ENCODE measurements around the gene CYB5R3. TPM values are rescaled to one million over a fixed set of nuclear protein-coding genes. Genes with fewer than 3 reads are reported as not detected.

CYB5R3 gene
- total and polyA plus RNA-seq, 4 donors = 49.4 to 210 (median 134) TPM

DNA sequence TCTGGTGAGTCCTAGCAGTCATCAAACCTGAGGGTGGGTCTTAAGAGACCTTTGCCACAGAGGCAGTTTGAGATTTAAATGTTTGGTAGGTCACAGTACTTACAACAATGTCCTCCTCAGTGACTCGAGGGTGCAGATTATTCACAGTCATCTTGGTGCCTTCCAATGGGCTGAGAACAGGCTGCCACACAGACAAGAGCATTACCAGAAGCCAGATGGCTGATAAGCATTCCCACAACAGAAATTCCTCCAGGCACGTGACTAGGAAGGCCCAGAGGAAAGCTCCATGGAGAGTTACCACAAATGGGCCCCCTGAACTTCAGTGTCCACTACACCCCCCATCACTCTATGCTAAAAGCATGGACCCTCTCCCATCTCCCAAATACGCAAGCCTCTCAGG lies 53.8 kb downstream of the CYB5R3 start:
- Histone ChIP-seq H3K4me1 (ENCODE audit: control insufficient read depth in 4 of 4, insufficient read depth in 4 of 4, low read length in 3 of 4) (no peaks in the 10 kb centered on the region), H3K36me3 (ENCODE audit: control insufficient read depth in 4 of 4, insufficient read depth in 3 of 4, low read depth in 1 of 4, low read length in 3 of 4) (peaks cover 36 to 79% (median 62%) of the 10 kb centered on the region in 4 donors), H3K4me3 (ENCODE audit: low read depth in 1 of 3, low read length in 3 of 3) (no peak overlapping the region), H3K9ac (ENCODE audit: low read depth in 1 of 2, low read length in 2 of 2) (no peak overlapping the region), H3K27ac (ENCODE audit: low read depth in 1 of 2, low read length in 2 of 2) (no peak overlapping the region), H3K27me3 (ENCODE audit: control insufficient read depth in 4 of 4, insufficient read depth in 4 of 4, low read length in 3 of 4) (no peaks in the 10 kb centered on the region), H3K9me3 (ENCODE audit: control insufficient read depth in 4 of 4, low read length in 3 of 4) (no peaks in the 10 kb centered on the region)
- TF ChIP-seq SP1 (IDR thresholded peaks at IDR 0.05) (no peak), JUND (IDR thresholded peaks at IDR 0.05) (no peak), GABPA (IDR thresholded peaks at IDR 0.05 in 1 of 2, conservative IDR thresholded peaks at IDR 0.05 in 1 of 2) (no peak), RAD21 (IDR thresholded peaks at IDR 0.05) (no peak), TAF1 (conservative IDR thresholded peaks at IDR 0.05) (no peak), FOXA2 (IDR thresholded peaks at IDR 0.05) (no peak), HNF4G (IDR thresholded peaks at IDR 0.05) (no peak), FOXA1 (IDR thresholded peaks at IDR 0.05) (no peak), HNF4A (conservative IDR thresholded peaks at IDR 0.05) (no peak), RXRA (IDR thresholded peaks at IDR 0.05) (no peak), YY1 (IDR thresholded peaks at IDR 0.05) (no peak)
- TF ChIP-seq, protein P1, sequence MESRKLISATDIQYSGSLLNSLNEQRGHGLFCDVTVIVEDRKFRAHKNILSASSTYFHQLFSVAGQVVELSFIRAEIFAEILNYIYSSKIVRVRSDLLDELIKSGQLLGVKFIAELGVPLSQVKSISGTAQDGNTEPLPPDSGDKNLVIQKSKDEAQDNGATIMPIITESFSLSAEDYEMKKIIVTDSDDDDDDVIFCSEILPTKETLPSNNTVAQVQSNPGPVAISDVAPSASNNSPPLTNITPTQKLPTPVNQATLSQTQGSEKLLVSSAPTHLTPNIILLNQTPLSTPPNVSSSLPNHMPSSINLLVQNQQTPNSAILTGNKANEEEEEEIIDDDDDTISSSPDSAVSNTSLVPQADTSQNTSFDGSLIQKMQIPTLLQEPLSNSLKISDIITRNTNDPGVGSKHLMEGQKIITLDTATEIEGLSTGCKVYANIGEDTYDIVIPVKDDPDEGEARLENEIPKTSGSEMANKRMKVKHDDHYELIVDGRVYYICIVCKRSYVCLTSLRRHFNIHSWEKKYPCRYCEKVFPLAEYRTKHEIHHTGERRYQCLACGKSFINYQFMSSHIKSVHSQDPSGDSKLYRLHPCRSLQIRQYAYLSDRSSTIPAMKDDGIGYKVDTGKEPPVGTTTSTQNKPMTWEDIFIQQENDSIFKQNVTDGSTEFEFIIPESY (IDR thresholded peaks at IDR 0.05) = no peak
- TF ChIP-seq, protein P2, sequence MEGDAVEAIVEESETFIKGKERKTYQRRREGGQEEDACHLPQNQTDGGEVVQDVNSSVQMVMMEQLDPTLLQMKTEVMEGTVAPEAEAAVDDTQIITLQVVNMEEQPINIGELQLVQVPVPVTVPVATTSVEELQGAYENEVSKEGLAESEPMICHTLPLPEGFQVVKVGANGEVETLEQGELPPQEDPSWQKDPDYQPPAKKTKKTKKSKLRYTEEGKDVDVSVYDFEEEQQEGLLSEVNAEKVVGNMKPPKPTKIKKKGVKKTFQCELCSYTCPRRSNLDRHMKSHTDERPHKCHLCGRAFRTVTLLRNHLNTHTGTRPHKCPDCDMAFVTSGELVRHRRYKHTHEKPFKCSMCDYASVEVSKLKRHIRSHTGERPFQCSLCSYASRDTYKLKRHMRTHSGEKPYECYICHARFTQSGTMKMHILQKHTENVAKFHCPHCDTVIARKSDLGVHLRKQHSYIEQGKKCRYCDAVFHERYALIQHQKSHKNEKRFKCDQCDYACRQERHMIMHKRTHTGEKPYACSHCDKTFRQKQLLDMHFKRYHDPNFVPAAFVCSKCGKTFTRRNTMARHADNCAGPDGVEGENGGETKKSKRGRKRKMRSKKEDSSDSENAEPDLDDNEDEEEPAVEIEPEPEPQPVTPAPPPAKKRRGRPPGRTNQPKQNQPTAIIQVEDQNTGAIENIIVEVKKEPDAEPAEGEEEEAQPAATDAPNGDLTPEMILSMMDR (IDR thresholded peaks at IDR 0.05; ENCODE audit: low read depth, low read length, missing input control) = no peak
- TF ChIP-seq, protein P3, sequence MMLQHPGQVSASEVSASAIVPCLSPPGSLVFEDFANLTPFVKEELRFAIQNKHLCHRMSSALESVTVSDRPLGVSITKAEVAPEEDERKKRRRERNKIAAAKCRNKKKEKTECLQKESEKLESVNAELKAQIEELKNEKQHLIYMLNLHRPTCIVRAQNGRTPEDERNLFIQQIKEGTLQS (IDR thresholded peaks at IDR 0.05) = no peak
- TF ChIP-seq, protein P4, sequence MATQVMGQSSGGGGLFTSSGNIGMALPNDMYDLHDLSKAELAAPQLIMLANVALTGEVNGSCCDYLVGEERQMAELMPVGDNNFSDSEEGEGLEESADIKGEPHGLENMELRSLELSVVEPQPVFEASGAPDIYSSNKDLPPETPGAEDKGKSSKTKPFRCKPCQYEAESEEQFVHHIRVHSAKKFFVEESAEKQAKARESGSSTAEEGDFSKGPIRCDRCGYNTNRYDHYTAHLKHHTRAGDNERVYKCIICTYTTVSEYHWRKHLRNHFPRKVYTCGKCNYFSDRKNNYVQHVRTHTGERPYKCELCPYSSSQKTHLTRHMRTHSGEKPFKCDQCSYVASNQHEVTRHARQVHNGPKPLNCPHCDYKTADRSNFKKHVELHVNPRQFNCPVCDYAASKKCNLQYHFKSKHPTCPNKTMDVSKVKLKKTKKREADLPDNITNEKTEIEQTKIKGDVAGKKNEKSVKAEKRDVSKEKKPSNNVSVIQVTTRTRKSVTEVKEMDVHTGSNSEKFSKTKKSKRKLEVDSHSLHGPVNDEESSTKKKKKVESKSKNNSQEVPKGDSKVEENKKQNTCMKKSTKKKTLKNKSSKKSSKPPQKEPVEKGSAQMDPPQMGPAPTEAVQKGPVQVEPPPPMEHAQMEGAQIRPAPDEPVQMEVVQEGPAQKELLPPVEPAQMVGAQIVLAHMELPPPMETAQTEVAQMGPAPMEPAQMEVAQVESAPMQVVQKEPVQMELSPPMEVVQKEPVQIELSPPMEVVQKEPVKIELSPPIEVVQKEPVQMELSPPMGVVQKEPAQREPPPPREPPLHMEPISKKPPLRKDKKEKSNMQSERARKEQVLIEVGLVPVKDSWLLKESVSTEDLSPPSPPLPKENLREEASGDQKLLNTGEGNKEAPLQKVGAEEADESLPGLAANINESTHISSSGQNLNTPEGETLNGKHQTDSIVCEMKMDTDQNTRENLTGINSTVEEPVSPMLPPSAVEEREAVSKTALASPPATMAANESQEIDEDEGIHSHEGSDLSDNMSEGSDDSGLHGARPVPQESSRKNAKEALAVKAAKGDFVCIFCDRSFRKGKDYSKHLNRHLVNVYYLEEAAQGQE (IDR thresholded peaks at IDR 0.05) = no peak
- TF ChIP-seq, protein P5, sequence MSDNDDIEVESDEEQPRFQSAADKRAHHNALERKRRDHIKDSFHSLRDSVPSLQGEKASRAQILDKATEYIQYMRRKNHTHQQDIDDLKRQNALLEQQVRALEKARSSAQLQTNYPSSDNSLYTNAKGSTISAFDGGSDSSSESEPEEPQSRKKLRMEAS (IDR thresholded peaks at IDR 0.05) = no peak
- 87% methylated on average over 3 of the region's 3 CpGs for WGBS
- no peak for DNase-seq (ENCODE audit: low spot score)

DNA sequence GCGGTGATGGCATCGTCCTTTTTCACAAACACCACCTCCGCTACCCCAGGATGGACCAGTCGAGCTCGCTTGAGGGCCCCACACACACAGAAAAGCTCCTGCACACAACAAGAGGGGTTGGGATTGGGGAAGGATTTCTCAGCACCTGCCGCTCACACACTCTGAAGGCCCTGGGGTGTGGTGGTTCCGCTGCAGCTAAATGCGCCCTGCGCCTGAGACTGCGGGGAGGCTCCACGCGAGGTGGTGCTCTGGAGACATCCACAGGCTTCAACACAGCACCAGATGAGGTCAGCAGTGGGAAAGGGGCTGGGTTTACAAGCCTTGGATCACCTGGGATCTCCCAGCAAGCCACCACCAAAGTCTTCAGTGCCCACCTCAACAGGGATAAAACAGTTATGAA lies 57.2 kb downstream of the CYB5R3 start:
- Histone ChIP-seq H3K9me3 (ENCODE audit: control insufficient read depth in 4 of 4, low read length in 3 of 4) (no peaks in the 10 kb centered on the region), H3K9ac (ENCODE audit: low read depth in 1 of 2, low read length in 2 of 2) (no peak overlapping the region), H3K4me3 (ENCODE audit: low read depth in 1 of 3, low read length in 3 of 3) (no peak overlapping the region), H3K4me1 (ENCODE audit: control insufficient read depth in 4 of 4, insufficient read depth in 4 of 4, low read length in 3 of 4) (no peaks in the 10 kb centered on the region), H3K27ac (ENCODE audit: low read depth in 1 of 2, low read length in 2 of 2) (no peak overlapping the region), H3K27me3 (ENCODE audit: control insufficient read depth in 4 of 4, insufficient read depth in 4 of 4, low read length in 3 of 4) (no peaks in the 10 kb centered on the region), H3K36me3 (ENCODE audit: control insufficient read depth in 4 of 4, insufficient read depth in 3 of 4, low read depth in 1 of 4, low read length in 3 of 4) (peaks cover 29 to 80% (median 48%) of the 10 kb centered on the region in 4 donors)
- 97% methylated on average over 12 of the region's 12 CpGs for WGBS
- DNase-seq (ENCODE audit: low spot score) = no peak
- no peak for TF ChIP-seq HNF4A (conservative IDR thresholded peaks at IDR 0.05)
- TF ChIP-seq RXRA (IDR thresholded peaks at IDR 0.05) = no peak
- TF ChIP-seq, protein P1 (IDR thresholded peaks at IDR 0.05) = no peak
- TF ChIP-seq, protein P4 (IDR thresholded peaks at IDR 0.05) = no peak
- TF ChIP-seq, protein P2 (IDR thresholded peaks at IDR 0.05; ENCODE audit: low read depth, low read length, missing input control) = no peak

Data from liver (tissue), 9 donors.